ENCODE results near the gene TMEM259.

- TF ChIP-seq CTCF (IDR thresholded peaks at IDR 0.05 in 4 of 5, conservative IDR thresholded peaks at IDR 0.05 in 1 of 5): no peak
- no peak for TF ChIP-seq POLR2A (IDR thresholded peaks at IDR 0.05)
Observed at GRCh38 chr19:1008268-1009040, 12.5 kb downstream of the TMEM259 start.

All from gastrocnemius medialis (tissue), 4 donors.